Amniotic stem cell (primary cell): ENCODE measurements around the gene PTPRCAP.

Experiments used
- DNase-seq: peaks from one replicate; lab custom pipeline; 2025; lab: John Stamatoyannopoulos, UW

Gene PTPRCAP

DNA sequence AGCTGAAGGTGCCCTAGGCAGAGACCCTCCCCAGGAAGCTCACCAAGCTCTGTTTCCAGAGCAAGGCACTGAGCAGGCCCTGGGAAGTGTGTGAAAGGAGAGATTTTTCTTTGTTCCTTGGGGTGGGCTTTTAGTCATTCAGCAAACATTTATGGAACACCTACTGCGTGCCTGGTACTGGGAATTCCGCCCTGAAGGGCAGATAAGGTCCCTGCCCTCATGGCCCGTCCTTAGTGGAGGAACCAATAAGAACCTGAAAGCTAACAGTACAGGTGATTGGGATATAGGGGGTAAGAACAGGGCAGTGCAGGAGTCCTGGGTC, 27.7 kb upstream of the PTPRCAP start:
- DNase-seq = no peak

- no peak for DNase-seq
Observed at GRCh38 chr11:67464411-67465188, 27.1 kb upstream of the PTPRCAP start.

DNA sequence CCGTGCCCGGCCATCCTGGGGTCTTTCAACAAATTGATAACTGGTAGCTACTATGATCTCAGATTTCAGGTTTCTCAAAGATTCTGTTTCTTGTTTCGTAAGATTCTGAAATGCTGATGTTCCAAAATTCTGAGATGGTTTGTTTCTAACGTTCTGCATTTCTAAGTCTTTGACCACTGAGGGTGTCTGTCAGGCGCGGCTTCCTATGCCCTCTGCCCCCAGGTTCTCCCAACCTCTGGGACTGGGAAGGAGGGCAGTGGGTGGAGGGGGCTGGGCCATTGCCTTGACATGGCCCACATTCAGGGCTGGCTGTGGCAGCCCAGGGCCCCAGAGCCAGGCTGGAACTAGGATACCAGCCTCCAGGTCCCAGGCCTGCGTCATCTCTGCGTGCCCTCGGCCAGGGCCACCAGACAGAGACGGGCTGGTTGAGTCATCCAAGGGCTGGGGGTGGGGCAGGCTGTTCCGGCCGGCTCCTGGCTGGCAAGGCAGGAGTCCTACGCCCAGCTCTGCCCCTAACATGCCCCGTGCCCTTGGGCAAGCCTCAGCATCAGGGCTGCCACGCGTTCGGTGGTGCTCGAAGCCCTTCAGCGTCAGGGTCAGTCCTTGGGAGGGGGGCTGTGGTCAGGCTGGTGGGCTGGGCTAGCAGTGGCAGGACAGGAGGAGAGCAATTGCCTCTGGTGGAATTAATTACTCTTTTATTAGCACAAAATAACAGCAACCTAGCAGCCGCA, 26.4 kb upstream of the PTPRCAP start:
- DNase-seq = no peak

- DNase-seq = no peak
Observed at GRCh38 chr11:67463186-67463585, 25.7 kb upstream of the PTPRCAP start.

DNA sequence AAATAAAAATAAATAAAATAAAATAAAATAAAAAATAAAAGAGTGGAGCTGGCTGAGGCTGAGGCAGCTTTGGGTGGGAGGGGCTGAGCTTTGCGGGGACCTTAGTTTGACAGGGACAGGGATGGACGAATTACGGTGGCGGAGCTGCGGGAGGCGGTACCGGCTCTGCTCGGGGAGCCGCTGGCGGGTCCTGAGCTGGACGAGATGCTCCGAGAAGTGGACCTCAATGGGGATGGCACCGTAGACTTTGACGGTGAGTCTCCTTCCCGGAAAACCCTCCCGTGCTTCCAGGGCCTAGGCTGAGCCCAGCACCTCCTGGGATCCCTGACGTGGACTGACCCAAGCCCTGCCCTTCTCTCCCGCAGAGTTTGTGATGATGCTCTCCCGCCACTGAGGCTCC, 20.8 kb upstream of the PTPRCAP start:
- no peak for DNase-seq

- no peak for DNase-seq
Observed at GRCh38 chr11:67457453-67457852, 20.0 kb upstream of the PTPRCAP start.

GRCh38 chr11:67456068-67456705, 18.7 kb upstream of the PTPRCAP start:
- no peak for DNase-seq

DNA sequence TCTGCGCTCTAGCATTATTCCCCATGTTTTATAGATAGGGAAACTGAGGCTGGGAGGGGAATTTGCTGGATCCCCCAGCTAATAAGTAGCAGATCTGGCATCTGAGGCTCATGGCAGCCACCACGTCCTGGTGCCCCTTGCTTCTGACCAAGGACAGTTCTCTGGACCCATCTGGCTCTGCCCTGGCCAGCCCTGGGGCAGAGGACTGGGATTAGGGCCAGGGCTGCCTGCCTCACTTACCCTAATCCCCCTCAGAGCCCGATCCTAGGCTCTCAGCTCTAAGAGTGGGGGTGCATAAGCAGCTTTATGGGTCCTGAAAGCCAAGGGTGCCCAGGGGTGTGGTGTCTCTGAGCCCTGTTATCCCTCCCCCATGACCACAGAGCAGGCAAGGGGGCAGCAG, 17.6 kb upstream of the PTPRCAP start, which contains the start of gene CABP4:
Gene CABP4 (plus strand): TSS at position 301 of the 400 bp plus-strand sequence. CDS start 70 bp downstream, at position 371.
- DNase-seq = no peak

DNA sequence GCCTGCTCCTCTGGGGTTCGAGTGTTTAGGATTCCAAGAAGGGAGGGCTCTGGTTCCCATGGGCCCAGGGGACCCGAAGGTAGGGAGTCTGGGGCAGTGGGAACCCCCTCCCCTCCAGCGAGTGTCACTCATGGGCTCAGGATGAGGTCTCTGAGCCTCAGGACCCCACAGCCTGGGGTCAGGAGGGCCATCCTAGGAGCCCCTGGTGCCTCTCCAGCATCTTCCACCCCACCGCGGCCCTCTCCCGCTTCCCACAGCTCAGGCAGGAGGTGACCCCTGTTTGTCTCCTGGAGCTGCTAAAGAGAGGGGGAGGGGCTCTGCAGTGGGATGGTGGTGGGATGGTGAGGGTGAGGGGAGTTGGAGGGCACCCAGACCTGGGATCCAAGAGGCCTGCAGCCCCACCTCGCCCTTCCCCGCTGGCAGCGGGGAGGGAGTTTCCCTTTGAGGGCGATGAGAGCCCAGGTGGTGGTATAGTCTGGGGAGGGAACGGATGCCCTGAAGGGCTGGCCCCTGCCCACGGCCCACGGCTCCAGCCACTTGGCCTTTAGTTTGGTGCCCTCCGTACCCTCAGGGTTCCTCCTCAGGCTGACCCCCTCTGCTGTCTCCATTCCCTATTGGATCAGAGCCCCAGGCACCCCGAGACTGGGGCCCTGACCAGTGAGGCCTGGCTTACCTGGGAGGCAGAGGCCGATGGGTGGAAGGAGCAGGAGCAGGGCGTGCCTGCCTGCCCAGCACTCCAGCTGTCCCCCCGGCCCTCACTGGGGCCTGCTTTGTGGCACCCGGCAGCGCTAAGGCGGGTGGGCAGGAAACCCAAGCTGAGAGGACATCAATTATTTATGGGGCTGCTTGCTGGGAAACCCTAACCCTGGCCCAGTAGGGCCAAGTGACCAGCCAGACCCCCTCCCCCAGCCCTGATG, 16.6 kb upstream of the PTPRCAP start:
- DNase-seq = no peak

DNA sequence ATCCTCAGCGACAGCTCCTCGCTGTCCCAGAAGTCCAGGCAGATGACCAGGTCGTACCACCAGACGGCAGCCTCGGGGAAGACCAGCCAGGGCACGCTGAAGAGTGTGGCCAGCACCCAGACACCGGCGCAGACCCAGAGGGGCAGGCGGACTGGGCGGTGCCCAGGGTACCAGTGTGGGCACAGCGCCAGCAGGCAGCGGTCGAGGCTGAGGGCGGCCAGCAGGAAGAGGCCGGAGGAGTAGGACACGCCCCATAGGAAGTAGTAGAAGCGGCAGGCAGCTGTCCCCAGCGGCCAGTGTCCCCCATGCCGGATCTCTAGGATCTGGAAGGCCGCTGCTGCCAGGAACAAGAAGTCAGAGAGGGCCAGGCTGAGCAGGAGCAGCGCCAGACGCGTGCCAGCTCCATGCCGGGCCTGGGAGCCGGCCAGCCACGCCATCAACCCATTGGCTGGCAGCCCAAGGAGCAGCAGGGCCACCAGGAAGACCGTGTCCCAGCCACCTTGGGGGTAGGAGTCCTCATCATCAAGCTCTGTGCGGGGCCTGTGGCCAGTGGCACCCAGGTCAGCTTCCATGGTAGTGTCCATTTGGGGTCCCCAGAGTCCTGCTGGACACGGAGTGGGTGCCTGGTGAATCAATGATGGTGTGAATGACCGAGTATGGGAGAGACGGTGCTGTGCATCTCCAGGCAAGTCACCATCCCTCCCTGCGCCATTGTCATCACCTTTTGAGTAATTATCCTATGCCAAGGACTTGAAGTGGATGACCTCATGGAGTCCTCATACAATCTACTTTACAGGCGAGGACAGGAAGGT, 14.9 kb upstream of the PTPRCAP start, which contains the start of gene GPR152:
Gene GPR152 (minus strand): TSS at position 589 of the 812 bp plus-strand sequence. CDS start 5 bp downstream, at position 584.
- no peak for DNase-seq

GRCh38 chr11:67451658-67451976, 14.1 kb upstream of the PTPRCAP start:
- DNase-seq = no peak

- no peak for DNase-seq
Observed at GRCh38 chr11:67450796-67451657, 13.5 kb upstream of the PTPRCAP start.

GRCh38 chr11:67449116-67449844, 11.8 kb upstream of the PTPRCAP start:
- no peak for DNase-seq

GRCh38 chr11:67448220-67448609, 10.7 kb upstream of the PTPRCAP start:
- no peak for DNase-seq

DNA sequence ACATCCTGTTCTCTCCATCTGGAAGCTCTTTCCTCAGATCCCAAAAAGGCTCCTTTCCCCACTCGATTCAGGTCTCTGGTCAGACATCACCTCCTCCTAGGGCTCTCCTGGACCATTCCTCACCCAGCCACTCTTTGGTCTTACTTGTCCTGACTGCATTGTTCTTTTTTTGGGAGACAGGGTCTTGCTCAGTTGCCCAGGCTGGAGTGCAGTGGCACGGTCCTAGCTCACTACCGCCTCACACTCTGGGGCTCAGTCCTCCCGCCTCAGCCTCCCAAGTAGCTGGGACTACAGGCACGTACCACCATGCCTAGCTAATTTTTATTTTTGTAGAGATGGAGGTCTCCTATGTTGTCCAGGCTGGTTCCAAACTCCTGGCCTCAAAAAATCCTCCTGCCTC, 8.0 kb upstream of the PTPRCAP start:
- no peak for DNase-seq

GRCh38 chr11:67442504-67443404, 5.3 kb upstream of the PTPRCAP start:
- DNase-seq = no peak

GRCh38 chr11:67441731-67442351, 4.4 kb upstream of the PTPRCAP start:
- no peak for DNase-seq

- no peak for DNase-seq
Observed at GRCh38 chr11:67441098-67441563, 3.6 kb upstream of the PTPRCAP start.
